Effector CD4-positive, alpha-beta T cell (primary cell): ENCODE results near the gene MUC20.
"Not testable (repeated sequence)": the region's sequence is repeated elsewhere in the genome, so short reads cannot be mapped to it uniquely, and the experiment has no call there.

Source experiments
- DNase-seq: peaks from one replicate; pipeline ENCODE4 v3.0.0-alpha.2; 2020

Gene MUC20

GRCh38 chr3:195771646-195772300 is 51.0 kb downstream of the MUC20 start:
- no peak for DNase-seq

GRCh38 chr3:195773956-195774537 is 53.3 kb downstream of the MUC20 start:
- no peak for DNase-seq

GRCh38 chr3:195774917-195775316 is 54.1 kb downstream of the MUC20 start:
- DNase-seq, result no peak

GRCh38 chr3:195777975-195778374 is 57.2 kb downstream of the MUC20 start:
- no peak for DNase-seq

GRCh38 chr3:195781236-195781635 is 60.5 kb downstream of the MUC20 start:
- not testable (repeated sequence) for DNase-seq
